Endothelial cell of umbilical vein (primary cell): Measurements from ENCODE around the gene CHRNA10. TPM values are rescaled to one million over a fixed set of nuclear protein-coding genes. Genes with fewer than 3 reads are reported as not detected.

Experiments
- BruUV-seq: library from RNA; stranded (reverse); fragments of 400-500 nt; replicated peaks from 2 replicates; lab custom pipeline; 2021; lab: Mats Ljungman, UMichigan
- CTCF ChIA-PET: fragments of 300-600, 350-600 bp; sonication (Branson Sonifier 250); formaldehyde crosslinking; loops from one replicate; lab custom pipeline; 2021; ENCODE audit warnings: antibody characterized with exemption, inconsistent platforms; lab: Charles Lee
- POLR2A ChIA-PET: fragments of 300-600, 350-600 bp; sonication (Branson Sonifier 250); formaldehyde crosslinking; loops from one replicate; lab custom pipeline; 2021; ENCODE audit warnings: antibody characterized with exemption, inconsistent platforms; lab: Charles Lee
- DNase-seq: peaks from one replicate; pipeline ENCODE4 v3.0.0-alpha.2; 2011; ENCODE audit warnings: low read depth, low spot score
- FAIRE-seq: peaks from 2 replicates; lab custom pipeline; 2011; peaks lifted over from hg19 to GRCh38; lab: Jason Lieb, UNC
- H2AFZ ChIP-seq: 2 replicates; pipeline ENCODE4 v1.6.0; 2012; ENCODE audit warnings: low read depth, low read length, control low read depth, inconsistent platforms
- H3K27ac ChIP-seq: 2 replicates; pipeline ENCODE4 v1.5.1; 2011; ENCODE audit warnings: low read depth, mild to moderate bottlenecking, control low read depth, low read length, moderate library complexity; ENCODE audit not compliant: insufficient read depth
- H3K27me3 ChIP-seq, 2 experiments: 2 replicates each; pipeline versions ENCODE4 v1.6.0 to v1.6.1; 2011; ENCODE audit warnings: low read length in 2 of 2, mixed read lengths in 1 of 2; ENCODE audit not compliant: control insufficient read depth in 2 of 2, insufficient read depth in 2 of 2
- H3K36me3 ChIP-seq, 2 experiments: 2 replicates in 1 of 2; 3 replicates in 1 of 2; pipeline ENCODE4 v1.5.1; 2011; ENCODE audit warnings: low read length in 2 of 2, mild to moderate bottlenecking in 1 of 2, moderate library complexity in 1 of 2; ENCODE audit not compliant: control insufficient read depth in 2 of 2, insufficient read depth in 2 of 2; ENCODE audit errors: extremely low read depth in 1 of 2
- H3K4me1 ChIP-seq: 3 replicates; pipeline ENCODE4 v1.5.1; 2011; ENCODE audit warnings: mild to moderate bottlenecking, low read length; ENCODE audit not compliant: control insufficient read depth, insufficient read depth; ENCODE audit errors: extremely low read depth
- H3K4me2 ChIP-seq: 2 replicates; pipeline ENCODE4 v1.6.1; 2011; ENCODE audit warnings: low read length, control low read depth, mixed read lengths; ENCODE audit not compliant: insufficient read depth
- H3K4me3 ChIP-seq, 3 experiments: fragments of 200-600 bp in 1 of 3; sonication (generic), shearing (Covaris generic) in 1 of 3; replicated peaks in 1 of 3; 2 replicates each; pipeline ENCODE4 v1.5.1; 2011 to 2016; ENCODE audit warnings: control low read depth in 3 of 3, low read length in 3 of 3, mild to moderate bottlenecking in 2 of 3, inconsistent platforms in 1 of 3, low read depth in 1 of 3, moderate library complexity in 1 of 3; ENCODE audit not compliant: insufficient read depth in 1 of 3
- H3K79me2 ChIP-seq: 2 replicates; pipeline ENCODE4 v1.6.0; 2012; ENCODE audit warnings: low read length, inconsistent platforms; ENCODE audit not compliant: control insufficient read depth, insufficient read depth
- H3K9ac ChIP-seq: replicated peaks from 2 replicates; pipeline ENCODE3; 2011; ENCODE audit warnings: low read length, control low read depth; ENCODE audit not compliant: insufficient read depth; ENCODE audit errors: extremely low read depth
- H3K9me1 ChIP-seq: replicated peaks from 3 replicates; pipeline ENCODE4 v1.6.0; 2011; ENCODE audit warnings: mild to moderate bottlenecking, low read length; ENCODE audit not compliant: control insufficient read depth, insufficient read depth; ENCODE audit errors: extremely low read depth
- H3K9me3 ChIP-seq: replicated peaks from 2 replicates; pipeline ENCODE4 v1.5.1; 2012; ENCODE audit warnings: low read length, inconsistent platforms; ENCODE audit not compliant: control insufficient read depth, insufficient read depth
- H4K20me1 ChIP-seq: replicated peaks from 2 replicates; pipeline ENCODE3; 2011; ENCODE audit warnings: mild to moderate bottlenecking, low read length; ENCODE audit not compliant: control insufficient read depth, insufficient read depth; ENCODE audit errors: extremely low read depth
- CTCF ChIP-seq, 2 donors: IDR thresholded peaks; 1 replicate in 1 of 2; 2 replicates in 1 of 2; pipeline ENCODE4 v1.5.1; 2011; ENCODE audit warnings: low read length in 2 of 2, mild to moderate bottlenecking in 2 of 2, moderate library complexity in 2 of 2, control low read depth in 1 of 2, inconsistent platforms in 1 of 2, low read depth in 1 of 2; ENCODE audit not compliant: insufficient read depth in 1 of 2; ENCODE audit errors: extremely low read depth in 1 of 2
- EZH2 ChIP-seq: IDR thresholded peaks from 2 replicates; pipeline ENCODE4 v1.6.1; 2012; ENCODE audit warnings: borderline replicate concordance, low read depth, mild to moderate bottlenecking, moderate library complexity, low read length, inconsistent platforms; ENCODE audit not compliant: severe bottlenecking
- FOS ChIP-seq: IDR thresholded peaks from 2 replicates; pipeline ENCODE4 v1.6.1; 2011; ENCODE audit warnings: mild to moderate bottlenecking, low read length, moderate library complexity, borderline replicate concordance; ENCODE audit not compliant: insufficient read depth
- GATA2 ChIP-seq: IDR thresholded peaks from 2 replicates; pipeline ENCODE4 v1.7.0; 2011; ENCODE audit warnings: low read depth, mild to moderate bottlenecking, moderate library complexity, mixed read lengths, low read length; ENCODE audit not compliant: insufficient read length, insufficient read depth
- JUN ChIP-seq: IDR thresholded peaks from 2 replicates; pipeline ENCODE4 v1.6.1; 2011; ENCODE audit warnings: borderline replicate concordance, low read depth; ENCODE audit not compliant: insufficient read length, insufficient read depth
- MAX ChIP-seq: IDR thresholded peaks from 2 replicates; pipeline ENCODE4 v1.6.1; 2011; ENCODE audit not compliant: insufficient read depth, insufficient read length
- MYC ChIP-seq: IDR thresholded peaks from one replicate; pipeline ENCODE4 v1.6.1; 2011; ENCODE audit warnings: mild to moderate bottlenecking, low read depth, low read length
- POLR2A ChIP-seq: IDR thresholded peaks from 2 replicates; pipeline ENCODE4 v1.6.1; 2012; ENCODE audit warnings: low read depth, mild to moderate bottlenecking, control low read depth, low read length
- POLR2AphosphoS5 ChIP-seq: IDR thresholded peaks from 2 replicates; pipeline ENCODE4 v1.6.1; 2012; ENCODE audit warnings: low read depth, mild to moderate bottlenecking, control low read depth, low read length, moderate library complexity; ENCODE audit not compliant: insufficient read depth
- dilution Hi-C: fragments of 300-500 bp; cut with MboI; formaldehyde crosslinking; loops from one replicate; pipeline ENCODE4 v1.15.0; 2019; ENCODE audit warnings: low sequenced_read_pairs; ENCODE audit not compliant: extremely low pct_ligation_motif_present
- intact Hi-C: fragments of 100-400 bp; cut with micrococcal nuclease; formaldehyde crosslinking; loops from one replicate; pipeline ENCODE4 v1.10.0; 2022
- polyA plus RNA-seq, 4 experiments: library from polyadenylated mRNA; depleted of rRNA in 3 of 4; stranded (reverse) in 3 of 4; unstranded in 1 of 4; fragments of >200 nt; gene quantifications; 2 replicates each; pipeline versions ENCODE4 v1.2.1 to v1.2.3, GENCODE V29; 2011 to 2012; ENCODE audit warnings: missing spikeins in 1 of 4
- total RNA-seq: library from RNA; stranded (reverse); gene quantifications from 2 replicates; pipeline ENCODE4 v1.2.3, GENCODE V29; 2021

CHRNA10 gene
- total and polyA plus RNA-seq, 2 donors (not counting 3 experiments of a cell fraction or from before 2014, with no cell fraction given) = 1.1 to 1.8 TPM

DNA sequence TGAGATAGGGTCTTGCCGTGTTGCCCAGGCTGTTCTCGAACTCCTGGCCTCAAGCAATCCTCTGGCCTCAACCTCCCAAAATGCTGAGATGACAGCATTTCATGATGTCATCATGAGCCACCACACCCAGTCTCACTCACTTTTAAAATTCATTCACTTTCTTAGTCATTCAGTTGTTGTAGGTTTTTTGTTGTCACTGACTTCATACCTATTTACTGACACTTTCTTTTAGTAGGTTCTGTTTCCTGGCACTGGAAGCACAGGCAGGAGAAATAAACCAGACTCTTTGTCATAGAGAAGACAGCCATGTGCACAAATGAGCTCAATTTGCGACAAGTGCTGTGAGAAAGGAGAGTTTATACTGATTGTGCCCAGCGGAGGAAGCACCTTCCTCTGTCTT, 39.9 kb downstream of the CHRNA10 start:
- Histone ChIP-seq H2AFZ (no peak overlapping the region), H3K9ac (no peak overlapping the region), H3K27me3 (no peaks in the 10 kb centered on the region), H3K27ac (no peak overlapping the region), H3K9me3 (no peaks in the 10 kb centered on the region), H3K36me3 (no peaks in the 10 kb centered on the region), H3K79me2 (no peaks in the 10 kb centered on the region), H3K9me1 (no peaks in the 10 kb centered on the region), H3K4me1 (no peaks in the 10 kb centered on the region), H4K20me1 (no peaks in the 10 kb centered on the region), H3K4me3 (no peak overlapping the region), H3K4me2 (no peak overlapping the region)
- FAIRE-seq (no peak), DNase-seq (no peak)
- TF ChIP-seq GATA2 = no peak
- no peak for TF ChIP-seq POLR2AphosphoS5
- TF ChIP-seq MYC = no peak
- TF ChIP-seq EZH2 = no peak
- no peak for TF ChIP-seq MAX
- TF ChIP-seq FOS = no peak
- no peak for TF ChIP-seq JUN
- TF ChIP-seq POLR2A = no peak
- TF ChIP-seq CTCF (IDR thresholded peaks at IDR 0.05; ENCODE audit: extremely low read depth in 1 of 2, insufficient read depth in 1 of 2, low read depth in 1 of 2, low read length in 2 of 2) = no peak
- ChIA-PET POLR2A (no interaction called here), CTCF (interaction anchor here (1.4 kb wide), 1 partner anchor 25 kb away, joined by 3 read pairs; no protein-coding TSS in a partner anchor)
- dilution Hi-C loops (no loop called here), intact Hi-C loops (no loop called here)
- BruUV-seq = no TSS peak
